NCI-H510A (cell line): ENCODE results near the gene PAGR1.
"Not testable (repeated sequence)": the region's sequence is repeated elsewhere in the genome, so short reads cannot be mapped to it uniquely, and the experiment has no call there.

Experiments
- DNase-seq: peaks from one replicate; lab custom pipeline; 2025; lab: John Stamatoyannopoulos, UW

The PAGR1 gene

DNA sequence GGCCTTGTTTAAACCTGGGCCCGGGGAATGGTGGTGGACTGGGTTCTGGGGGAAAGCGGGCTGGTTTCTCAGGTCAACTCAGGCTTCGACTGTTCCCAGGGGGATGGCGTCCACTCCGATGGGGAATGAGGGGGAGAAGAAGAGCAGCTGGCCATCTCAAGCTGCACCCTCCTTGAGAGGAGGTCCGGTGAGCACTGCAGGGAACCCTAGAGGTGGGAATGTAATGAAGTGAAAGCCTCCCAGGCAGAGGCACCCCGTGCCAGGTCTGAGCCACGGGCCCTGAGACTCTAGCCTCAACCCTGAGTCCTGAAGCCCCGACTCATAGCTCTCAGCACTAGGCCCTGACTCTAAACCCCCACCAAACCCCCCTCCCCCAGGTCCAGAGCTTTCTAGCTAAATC lies 48.3 kb downstream of the PAGR1 start:
- no peak for DNase-seq

DNA sequence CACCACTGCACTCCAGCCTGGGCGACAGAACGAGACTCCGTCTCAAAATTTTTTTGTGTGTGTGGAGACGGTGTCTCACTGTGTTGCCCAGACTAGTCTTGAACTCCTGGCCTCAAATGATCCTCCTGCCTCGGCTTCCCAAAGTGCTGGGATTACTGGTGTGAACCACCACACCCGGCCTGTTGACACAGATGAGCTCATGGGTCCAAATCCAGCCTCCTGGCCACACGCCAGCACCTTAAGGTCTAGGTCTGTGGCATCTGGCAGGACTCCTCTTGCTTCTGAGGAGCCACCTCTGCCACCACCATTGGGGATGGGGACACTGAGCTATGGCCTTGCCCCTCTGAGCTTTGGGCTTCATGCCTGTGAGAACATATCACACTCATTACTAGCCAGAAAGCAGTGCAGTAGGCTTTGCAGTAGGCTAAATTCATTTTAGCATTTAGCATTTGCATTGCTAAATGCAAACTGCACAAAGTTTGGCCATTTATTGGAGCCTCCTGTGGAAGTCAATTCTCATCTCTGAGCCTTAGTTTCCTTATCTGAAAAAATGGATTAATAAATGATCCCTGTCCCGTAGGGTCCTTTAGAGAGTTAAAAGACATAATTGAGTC lies 52.6 kb downstream of the PAGR1 start:
- no peak for DNase-seq

DNA sequence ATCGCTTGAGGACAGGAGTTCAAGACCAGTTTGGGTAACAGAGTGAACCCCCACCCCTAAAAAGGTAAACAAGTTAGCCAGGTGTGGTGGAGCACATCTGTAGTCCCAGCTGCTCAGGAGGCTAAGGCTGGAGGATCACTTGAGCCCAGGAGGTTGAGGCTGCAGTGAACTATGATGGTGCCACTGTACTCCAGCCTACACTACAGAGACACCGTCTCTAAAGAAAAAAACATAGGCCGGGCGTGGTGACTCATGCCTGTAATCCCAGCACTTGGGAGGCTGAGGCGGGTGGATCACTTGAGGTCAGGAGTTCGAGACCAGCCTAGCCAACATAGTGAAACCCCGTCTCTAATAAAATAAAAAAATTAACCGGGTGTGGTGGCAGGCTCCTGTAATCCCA lies 53.1 kb downstream of the PAGR1 start:
- DNase-seq: not testable (repeated sequence)
